HG03521 (cell line): ENCODE measurements around the gene MICALL2.

Source experiments
- ATAC-seq: cut with Tn5 transposase; IDR thresholded peaks from one replicate; pipeline ENCODE4 v1.9.1; 2021; ENCODE audit warnings: mild to moderate bottlenecking, moderate library complexity; ENCODE audit not compliant: unreplicated experiment

The MICALL2 gene

DNA sequence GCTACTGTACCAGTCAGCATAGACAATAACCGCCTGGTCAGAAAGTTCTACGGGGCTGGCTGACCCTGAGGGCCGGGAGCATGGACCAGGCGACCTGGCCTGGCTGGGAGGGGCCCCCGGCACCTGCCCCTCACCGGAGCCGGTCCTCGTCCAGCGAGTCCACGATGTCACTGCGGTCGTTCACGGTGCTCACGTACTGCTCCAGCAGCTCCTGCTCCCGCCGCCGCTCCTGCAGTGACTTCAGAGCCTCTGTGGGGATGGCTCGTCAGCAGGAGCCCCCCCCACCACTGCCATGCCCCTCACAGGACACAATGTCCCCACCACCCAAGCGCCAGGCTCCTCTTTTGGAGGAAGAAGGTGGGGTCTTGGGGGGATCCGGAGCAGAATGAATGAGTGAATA is 22.7 kb downstream of the MICALL2 start:
- no peak for ATAC-seq

DNA sequence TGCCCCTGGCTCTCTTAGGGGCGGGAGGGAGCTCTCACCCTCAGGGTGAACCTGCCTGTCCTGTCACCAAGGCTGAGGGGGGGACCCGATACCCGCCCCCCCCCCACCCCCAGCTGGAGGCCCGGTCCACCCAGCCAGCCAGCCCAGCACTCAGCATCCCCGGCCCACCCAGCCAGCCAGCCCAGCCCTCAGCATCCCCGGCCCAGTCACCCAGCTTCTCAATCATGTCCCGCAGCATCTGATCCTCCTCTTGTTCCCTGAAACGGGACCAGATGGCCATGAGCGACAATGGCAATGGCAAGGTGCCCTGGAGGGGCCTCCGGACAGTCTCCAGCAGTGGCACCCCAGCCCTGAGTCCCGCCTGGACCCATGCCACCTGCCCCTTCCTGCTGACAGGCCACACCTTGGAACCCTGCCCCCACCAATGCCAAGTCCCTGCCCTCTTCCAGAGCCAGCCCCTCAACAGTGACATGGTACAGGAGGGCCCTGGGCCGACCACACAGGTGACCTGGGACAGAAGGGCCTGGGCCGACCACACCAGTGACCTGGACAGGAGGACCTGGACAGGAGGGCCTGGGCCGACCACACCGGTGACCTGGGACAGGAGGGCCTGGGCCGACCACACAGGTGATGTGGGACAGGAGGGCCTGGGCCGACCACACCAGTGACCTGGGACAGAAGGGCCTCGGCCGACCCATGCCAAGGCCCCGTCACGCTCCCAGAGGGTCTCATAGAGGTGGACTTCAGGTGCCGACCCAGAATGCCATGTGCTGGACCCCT is 24.2 kb downstream of the MICALL2 start:
- ATAC-seq = no peak

DNA sequence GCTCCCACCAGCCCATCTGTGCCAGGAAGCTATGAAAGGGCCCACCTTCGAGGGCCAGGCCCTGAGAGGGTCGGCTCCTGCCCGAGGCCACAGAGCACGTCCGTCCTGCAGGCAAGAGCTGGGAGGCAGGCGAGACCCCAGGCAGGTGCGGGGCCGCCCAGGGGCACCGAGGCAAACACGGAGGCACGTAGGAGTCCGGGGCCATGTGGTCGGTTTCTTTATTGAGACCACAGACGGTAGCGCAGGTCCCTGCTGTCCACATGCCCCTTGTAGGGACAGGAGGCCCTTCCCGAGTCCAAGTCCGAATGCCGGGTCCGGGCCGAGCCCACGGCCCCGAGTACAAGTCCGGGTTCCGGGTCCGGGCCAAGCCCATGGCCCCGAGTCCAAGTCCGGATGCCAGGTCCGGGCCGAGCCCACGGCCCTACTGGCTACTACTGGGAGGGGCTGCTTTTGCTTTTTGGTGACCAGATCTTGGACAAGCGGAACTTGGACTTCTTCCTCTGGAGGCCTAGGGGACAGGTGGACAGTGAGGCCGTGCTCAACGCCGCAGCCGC is 25.0 kb downstream of the MICALL2 start:
- ATAC-seq = no peak

GRCh38 chr7:1433128-1433920 is 25.9 kb downstream of the MICALL2 start:
- no peak for ATAC-seq

- no peak for ATAC-seq
These were observed 26.7 kb downstream of the MICALL2 start for GRCh38 chr7:1432411-1433082.

GRCh38 chr7:1431634-1432380 is 27.5 kb downstream of the MICALL2 start:
- no peak for ATAC-seq

- no peak for ATAC-seq
These were observed 28.0 kb downstream of the MICALL2 start for GRCh38 chr7:1431226-1431625.

GRCh38 chr7:1430056-1430845 is 29.0 kb downstream of the MICALL2 start:
- ATAC-seq = no peak

DNA sequence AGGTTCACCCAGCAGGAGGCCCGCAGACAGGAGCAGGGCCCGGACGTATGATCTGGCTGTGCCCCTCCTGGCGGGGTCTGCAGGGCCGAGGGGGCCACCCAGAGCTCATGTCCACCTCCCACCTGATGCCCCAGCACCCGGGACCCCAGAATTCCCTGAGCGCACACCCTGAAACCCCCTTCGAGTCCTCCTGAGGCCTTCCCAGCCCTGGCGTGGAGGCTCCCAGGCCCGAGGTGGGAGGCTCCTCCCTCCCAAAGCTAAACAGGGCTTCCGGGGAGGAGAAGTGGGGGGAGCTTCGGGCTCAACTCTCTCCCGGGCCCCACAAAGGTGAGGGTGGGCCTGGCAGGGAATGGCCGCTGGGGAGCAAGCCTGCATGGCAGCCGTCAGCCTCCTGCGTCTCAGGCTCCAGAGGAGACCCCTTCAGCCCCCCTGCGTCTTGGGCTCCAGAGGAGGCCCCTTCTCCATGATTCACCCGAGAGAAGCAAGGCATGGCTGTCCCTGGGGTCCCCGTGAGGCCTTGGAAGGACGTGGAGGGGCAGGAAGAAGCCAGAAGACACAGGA is 30.2 kb downstream of the MICALL2 start:
- ATAC-seq = no peak

DNA sequence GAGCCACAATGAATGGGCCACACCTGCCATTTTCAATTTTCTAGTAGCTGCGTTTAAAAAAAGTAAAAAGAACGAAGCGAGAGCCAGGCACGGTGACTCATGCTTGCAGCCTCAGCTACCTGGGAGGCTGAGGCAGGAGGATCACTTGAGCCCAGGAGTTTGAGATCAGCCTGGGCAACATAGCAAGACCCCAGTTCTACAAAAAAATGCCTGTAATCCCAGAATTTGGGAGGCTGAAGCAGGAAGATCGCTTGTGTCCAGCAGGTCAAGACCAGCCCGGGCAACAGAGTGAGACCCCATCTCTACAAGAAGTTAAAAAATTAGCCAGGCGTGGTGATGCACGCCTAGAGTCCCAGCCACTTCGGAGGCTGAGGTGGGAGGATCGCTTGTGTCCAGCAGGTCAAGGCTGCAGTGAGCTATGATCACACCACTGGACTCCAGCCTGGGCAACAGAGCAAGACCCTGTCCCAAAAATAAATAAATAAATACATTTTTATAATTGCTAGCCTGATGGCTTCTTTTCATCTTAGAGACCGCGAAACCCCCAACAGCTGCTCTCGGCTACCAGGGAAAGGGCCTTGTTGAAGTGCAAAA is 32.1 kb downstream of the MICALL2 start:
- no peak for ATAC-seq

GRCh38 chr7:1426474-1426873 is 32.8 kb downstream of the MICALL2 start:
- ATAC-seq = no peak

GRCh38 chr7:1425292-1426136 is 33.8 kb downstream of the MICALL2 start:
- ATAC-seq = no peak

DNA sequence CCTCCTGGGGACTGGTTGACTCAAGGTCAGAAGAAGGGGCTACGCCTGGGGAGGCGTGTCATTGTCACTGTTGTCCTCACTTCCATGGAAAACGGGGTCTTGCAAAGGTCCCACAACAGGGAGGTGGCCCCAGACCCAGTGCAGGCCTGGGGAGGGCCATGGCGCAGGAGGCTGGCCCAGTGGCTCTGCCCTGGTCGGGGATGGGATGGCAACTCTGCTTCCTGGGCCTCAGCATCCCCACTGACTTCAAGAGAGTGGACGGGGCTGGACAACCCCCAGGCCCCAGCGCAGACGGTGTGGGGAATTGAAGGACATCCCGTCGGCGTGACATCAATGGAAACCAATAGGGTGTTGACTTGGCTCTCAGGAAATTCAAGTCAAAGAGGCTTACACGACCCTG is 35.2 kb downstream of the MICALL2 start:
- no peak for ATAC-seq

GRCh38 chr7:1423264-1423811 is 35.9 kb downstream of the MICALL2 start:
- no peak for ATAC-seq

- ATAC-seq = no peak
These were observed 36.6 kb downstream of the MICALL2 start for GRCh38 chr7:1422512-1423263.

DNA sequence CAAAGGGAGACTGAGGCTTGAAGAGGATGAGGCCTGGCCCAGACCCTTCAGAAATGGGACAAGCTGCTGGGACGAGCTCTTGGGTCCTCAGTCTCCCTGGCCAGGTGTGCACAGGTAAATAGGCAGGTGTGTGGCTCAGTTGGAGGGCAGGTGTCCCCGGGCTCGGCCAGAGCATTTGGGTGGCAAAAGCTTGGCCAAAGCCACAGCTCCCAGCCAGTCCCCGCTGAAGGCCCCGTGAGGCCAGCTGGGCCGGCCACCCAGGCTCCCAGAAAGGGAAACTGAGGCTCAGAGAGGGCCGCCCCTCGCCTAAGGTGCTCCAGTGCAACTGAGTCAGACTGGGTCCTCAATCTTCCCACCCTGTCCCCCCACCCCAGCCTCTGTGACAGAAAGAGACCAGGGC is 37.3 kb downstream of the MICALL2 start:
- ATAC-seq = no peak
